Smooth muscle cell (in vitro differentiated cells): ENCODE measurements around the gene NOXA1. TPM values are rescaled to one million over a fixed set of nuclear protein-coding genes. Genes with fewer than 3 reads are reported as not detected.

Source experiments
- DNase-seq: peaks from one replicate; lab custom pipeline; 2025; ENCODE audit not compliant: unreplicated experiment; lab: John Stamatoyannopoulos, UW
- H2AFZ ChIP-seq: fragments of 200-600 bp; sonication (generic); 2 replicates; pipeline ENCODE4 v1.6.0; 2016; ENCODE audit warnings: antibody characterized with exemption, low read depth, mild to moderate bottlenecking
- H3F3A ChIP-seq: fragments of 200-600 bp; sonication (generic); 2 replicates; pipeline ENCODE4 v1.6.0; 2017; ENCODE audit warnings: antibody characterized with exemption, low read depth
- H3K27ac ChIP-seq: fragments of 200-600 bp; sonication (generic); 2 replicates; pipeline ENCODE4 v1.5.1; 2016; ENCODE audit warnings: low read depth, mild to moderate bottlenecking
- H3K27me3 ChIP-seq: fragments of 200-600 bp; sonication (generic); 2 replicates; pipeline ENCODE4 v1.6.1; 2016; ENCODE audit warnings: low read depth, mild to moderate bottlenecking
- H3K36me3 ChIP-seq: fragments of 200-600 bp; sonication (generic); 2 replicates; pipeline ENCODE4 v1.5.1; 2016; ENCODE audit warnings: low read depth
- H3K4me1 ChIP-seq: fragments of 200-600 bp; sonication (generic); 2 replicates; pipeline ENCODE4 v1.5.1; 2016; ENCODE audit warnings: low read depth
- H3K4me2 ChIP-seq: fragments of 200-600 bp; sonication (generic); 2 replicates; pipeline ENCODE4 v1.6.0; 2016; ENCODE audit warnings: mild to moderate bottlenecking
- H3K4me3 ChIP-seq: fragments of 200-600 bp; sonication (generic); 2 replicates; pipeline ENCODE4 v1.5.1; 2016; ENCODE audit warnings: mild to moderate bottlenecking
- H3K79me2 ChIP-seq: fragments of 200-600 bp; sonication (generic); 2 replicates; pipeline ENCODE4 v1.6.0; 2016; ENCODE audit warnings: low read depth, mild to moderate bottlenecking
- H3K9ac ChIP-seq: fragments of 200-600 bp; sonication (generic); 2 replicates; pipeline ENCODE4 v1.6.0; 2016; ENCODE audit warnings: low read depth
- H3K9me3 ChIP-seq: fragments of 200-600 bp; sonication (generic); replicated peaks from 2 replicates; pipeline ENCODE4 v1.5.1; 2016; ENCODE audit warnings: low read depth
- H4K20me1 ChIP-seq: fragments of 200-600 bp; sonication (generic); 2 replicates; pipeline ENCODE4 v1.6.0; 2016; ENCODE audit warnings: low read depth
- WGBS: methylation state at CpG from one replicate; pipeline ENCODE4 v1.1.7; 2016; ENCODE audit warnings: low lambda C conversion rate; 5-methylcytosine and 5-hydroxymethylcytosine counted together
- polyA plus RNA-seq: library from polyadenylated mRNA; unstranded; fragments of >200 nt; fragmentation: Nextera tagmentation; extraction: Ambion mirVana; gene quantifications from 2 replicates; pipeline ENCODE4 v1.2.1, GENCODE V29; 2016
- total RNA-seq: library from RNA; depleted of rRNA; stranded (reverse); fragments of >200 nt; gene quantifications from 2 replicates; pipeline ENCODE4 v1.2.3, GENCODE V29; 2014
- TF ChIP-seq, protein P1 (sequence below): fragments of 200-600 bp; sonication (generic); IDR thresholded peaks from 2 replicates; pipeline ENCODE4 v1.5.1; 2017; ENCODE audit warnings: borderline replicate concordance, mild to moderate bottlenecking, antibody characterized with exemption; ENCODE audit not compliant: insufficient read depth, poor library complexity, severe bottlenecking

The NOXA1 gene
- total and polyA plus RNA-seq, 2 experiments from 2014 or later: 0.09 to 0.81 TPM

DNA sequence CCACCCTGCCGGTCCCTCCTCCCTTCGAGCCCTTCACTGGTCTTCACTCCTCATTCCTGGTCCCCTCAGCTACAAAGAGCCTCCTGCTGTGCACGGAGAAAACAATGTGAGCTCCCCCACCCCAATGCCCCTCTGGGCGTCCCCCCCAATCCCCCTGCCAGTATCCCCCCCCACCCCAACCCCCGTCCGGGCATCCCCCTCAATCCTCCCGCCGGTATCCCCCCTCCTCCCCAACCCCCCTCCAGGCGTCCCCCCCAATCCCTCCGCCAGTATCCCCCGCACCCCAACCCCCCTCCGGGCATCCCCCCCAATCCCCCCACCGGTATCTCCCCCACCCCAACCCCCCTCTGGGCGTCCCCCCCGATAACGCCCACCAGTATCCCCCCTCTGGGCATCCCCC lies 43.0 kb upstream of the NOXA1 start:
- no peaks in the 10 kb centered on the region for H3K9me3 ChIP-seq
- no peak for DNase-seq
- H3K27me3 ChIP-seq: no peaks in the 10 kb centered on the region
- no peaks in the 10 kb centered on the region for H3F3A ChIP-seq
- H2AFZ ChIP-seq: no peak overlapping the region
- no peaks in the 10 kb centered on the region for H3K4me1 ChIP-seq
- H3K79me2 ChIP-seq: no peaks in the 10 kb centered on the region
- TF ChIP-seq, protein P1, sequence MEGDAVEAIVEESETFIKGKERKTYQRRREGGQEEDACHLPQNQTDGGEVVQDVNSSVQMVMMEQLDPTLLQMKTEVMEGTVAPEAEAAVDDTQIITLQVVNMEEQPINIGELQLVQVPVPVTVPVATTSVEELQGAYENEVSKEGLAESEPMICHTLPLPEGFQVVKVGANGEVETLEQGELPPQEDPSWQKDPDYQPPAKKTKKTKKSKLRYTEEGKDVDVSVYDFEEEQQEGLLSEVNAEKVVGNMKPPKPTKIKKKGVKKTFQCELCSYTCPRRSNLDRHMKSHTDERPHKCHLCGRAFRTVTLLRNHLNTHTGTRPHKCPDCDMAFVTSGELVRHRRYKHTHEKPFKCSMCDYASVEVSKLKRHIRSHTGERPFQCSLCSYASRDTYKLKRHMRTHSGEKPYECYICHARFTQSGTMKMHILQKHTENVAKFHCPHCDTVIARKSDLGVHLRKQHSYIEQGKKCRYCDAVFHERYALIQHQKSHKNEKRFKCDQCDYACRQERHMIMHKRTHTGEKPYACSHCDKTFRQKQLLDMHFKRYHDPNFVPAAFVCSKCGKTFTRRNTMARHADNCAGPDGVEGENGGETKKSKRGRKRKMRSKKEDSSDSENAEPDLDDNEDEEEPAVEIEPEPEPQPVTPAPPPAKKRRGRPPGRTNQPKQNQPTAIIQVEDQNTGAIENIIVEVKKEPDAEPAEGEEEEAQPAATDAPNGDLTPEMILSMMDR: no peak
- H3K4me2 ChIP-seq: no peak overlapping the region
- H3K36me3 ChIP-seq: no peaks in the 10 kb centered on the region
- no peak overlapping the region for H3K9ac ChIP-seq
- H4K20me1 ChIP-seq: no peaks in the 10 kb centered on the region
- H3K4me3 ChIP-seq: no peak overlapping the region
- H3K27ac ChIP-seq: no peak overlapping the region
- WGBS: no CpG with 5 or more reads among the region's 16 CpGs

DNA sequence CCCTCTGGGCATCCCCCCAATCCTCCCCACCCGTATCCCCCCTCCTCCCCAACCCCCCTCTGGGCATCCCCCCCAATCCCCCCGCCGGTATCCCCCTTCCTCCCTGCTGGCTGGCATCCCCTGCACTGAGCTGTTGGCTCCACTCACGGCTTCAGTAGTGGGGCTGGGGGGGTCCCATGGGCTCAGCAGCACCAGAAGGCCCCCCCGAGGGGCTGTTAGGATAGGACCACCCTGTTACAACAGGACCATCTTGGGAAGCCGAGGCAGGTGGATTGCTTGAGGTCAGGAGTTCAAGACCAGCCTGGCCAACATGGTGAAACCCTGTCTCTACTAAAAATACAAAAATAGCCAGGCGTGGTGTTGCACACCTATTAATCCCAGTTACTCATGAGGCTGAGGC lies 42.6 kb upstream of the NOXA1 start:
- Histone ChIP-seq H3K36me3 (no peaks in the 10 kb centered on the region), H3K27me3 (no peaks in the 10 kb centered on the region), H3K4me3 (no peak overlapping the region), H3K9me3 (no peaks in the 10 kb centered on the region), H3K4me1 (no peaks in the 10 kb centered on the region), H3K79me2 (no peaks in the 10 kb centered on the region), H3K4me2 (no peak overlapping the region), H3K9ac (no peak overlapping the region), H3K27ac (no peak overlapping the region), H2AFZ (no peak overlapping the region), H4K20me1 (no peaks in the 10 kb centered on the region), H3F3A (no peaks in the 10 kb centered on the region)
- TF ChIP-seq, protein P1: no peak
- 94% methylated on average over 6 of the region's 7 CpGs for WGBS
- no peak for DNase-seq

DNA sequence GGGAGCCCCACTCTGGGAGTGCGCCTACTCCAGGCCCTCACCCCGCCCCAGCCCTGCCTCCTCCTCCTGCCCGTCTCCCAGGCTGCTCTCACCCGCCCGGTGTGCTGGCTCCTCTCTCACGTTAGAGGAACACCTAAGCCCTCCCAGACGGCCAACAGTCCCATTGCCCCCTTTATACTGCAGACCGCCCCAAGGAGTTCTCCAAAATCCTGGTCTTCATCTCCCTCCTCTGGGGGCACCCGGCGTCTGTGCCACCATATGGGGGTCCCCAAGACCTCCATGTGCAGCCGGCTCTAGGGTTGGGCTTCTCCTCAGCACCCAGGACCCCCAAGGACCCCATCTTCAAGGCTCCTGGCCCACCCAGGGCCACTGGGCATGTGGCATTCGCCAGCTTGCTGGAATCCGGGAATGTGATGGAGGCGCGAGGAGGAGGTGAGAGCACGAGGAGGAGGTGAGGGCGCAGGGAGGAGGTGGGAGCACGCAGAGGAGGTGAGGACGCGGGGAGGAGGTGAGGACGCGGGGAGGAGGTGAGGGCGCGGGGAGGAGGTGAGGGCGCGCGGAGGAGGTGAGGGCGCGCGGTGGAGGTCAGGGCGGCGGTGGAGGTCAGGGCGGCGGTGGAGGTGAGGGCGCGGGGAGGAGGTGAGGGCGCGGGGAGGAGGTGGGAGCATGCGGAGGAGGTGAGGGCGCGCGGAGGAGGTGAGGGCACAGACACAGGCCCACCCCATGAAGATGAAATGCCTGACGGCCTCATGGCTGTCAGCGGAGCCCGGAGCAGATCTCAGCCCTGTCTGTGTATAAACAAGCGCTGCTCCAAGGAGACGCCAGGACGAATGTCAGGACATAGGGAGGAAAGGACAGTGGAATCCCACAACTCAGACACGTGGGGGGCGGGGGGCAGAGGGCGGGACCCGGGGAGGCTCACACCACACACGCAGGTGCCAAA lies 41.4 kb upstream of the NOXA1 start:
- Histone ChIP-seq H4K20me1 (no peaks in the 10 kb centered on the region), H2AFZ (no peak overlapping the region), H3K27ac (no peak overlapping the region), H3K9me3 (no peaks in the 10 kb centered on the region), H3K9ac (no peak overlapping the region), H3K36me3 (no peaks in the 10 kb centered on the region), H3K4me1 (no peaks in the 10 kb centered on the region), H3K27me3 (no peaks in the 10 kb centered on the region), H3F3A (no peaks in the 10 kb centered on the region), H3K79me2 (no peaks in the 10 kb centered on the region), H3K4me2 (no peak overlapping the region), H3K4me3 (no peak overlapping the region)
- WGBS: 86% methylated on average over 21 of the region's 53 CpGs
- TF ChIP-seq, protein P1: no peak
- no peak for DNase-seq
